HG03196 (cell line): ENCODE results near the gene TMED10.
A peak's percentile ranks its signal among the peaks of the same experiment; 100 is the strongest.

Experiments
- ATAC-seq: cut with Tn5 transposase; IDR thresholded peaks from one replicate; pipeline ENCODE4 v1.9.1; 2021; ENCODE audit not compliant: unreplicated experiment

Gene TMED10

DNA sequence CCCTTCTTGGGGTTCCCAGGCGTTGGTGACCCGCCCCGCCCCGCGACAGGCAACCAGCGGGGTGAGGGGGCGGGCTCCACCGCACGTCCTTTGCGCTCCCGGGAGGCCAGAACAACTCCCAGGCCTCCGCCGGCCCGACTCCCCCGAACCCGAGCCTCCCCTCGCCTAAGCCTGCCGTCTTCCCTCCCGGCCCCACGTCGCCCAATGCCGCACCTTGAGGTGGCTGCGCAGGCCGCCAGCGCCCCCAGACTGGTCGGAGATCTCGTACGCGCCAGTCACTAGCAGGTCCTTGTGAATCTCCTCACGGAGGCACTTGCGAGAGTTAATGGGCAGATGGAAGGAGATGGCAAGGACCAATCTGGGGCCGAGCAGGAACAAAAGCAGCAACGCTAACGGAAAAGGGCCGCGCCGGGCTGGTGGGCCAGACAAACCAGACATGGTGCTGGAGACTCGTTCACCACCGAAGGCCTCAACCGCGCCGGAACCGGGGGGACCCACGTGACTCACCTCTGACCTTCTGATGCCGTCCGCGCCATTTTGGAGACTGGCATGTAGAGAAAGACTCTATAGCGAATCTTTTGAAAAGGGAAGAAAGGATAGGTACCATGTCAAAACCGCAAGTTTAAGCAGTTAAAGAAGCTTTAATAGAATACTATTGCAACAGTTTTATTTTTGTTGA lies at the start of gene TMED10:
TMED10 (minus strand) TSS at position 471 of the 679 bp plus-strand sequence; CDS start at position 438, 33 bp downstream.
- ATAC-seq: peak; percentile 72

- ATAC-seq: no peak
Measured at GRCh38 chr14:75224561-75224960, 48.1 kb upstream of the TMED10 start.

DNA sequence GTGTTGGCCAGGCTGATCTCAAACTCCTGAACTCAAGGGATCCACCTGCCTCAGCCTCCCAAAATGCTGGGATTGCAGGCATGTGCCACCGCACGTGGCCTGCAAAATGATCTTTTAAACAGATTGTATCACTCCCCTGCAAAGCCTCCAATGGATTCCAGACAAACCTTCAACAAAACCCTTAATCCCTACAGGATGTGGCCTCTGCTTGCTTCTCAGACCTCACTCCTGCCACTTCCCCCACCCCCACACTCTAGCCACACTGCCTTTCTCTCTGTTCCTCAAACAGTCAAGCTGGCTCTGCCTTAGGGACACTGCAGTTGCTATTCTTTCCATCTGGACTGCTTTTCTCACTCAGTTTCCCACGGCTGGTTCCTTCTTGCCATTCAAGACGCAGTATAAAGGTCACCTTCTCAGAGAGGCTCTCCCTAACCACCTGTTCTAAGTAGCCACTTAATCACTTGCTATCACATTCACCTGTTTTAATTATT lies 47.3 kb upstream of the TMED10 start:
- ATAC-seq: peak; percentile 51

DNA sequence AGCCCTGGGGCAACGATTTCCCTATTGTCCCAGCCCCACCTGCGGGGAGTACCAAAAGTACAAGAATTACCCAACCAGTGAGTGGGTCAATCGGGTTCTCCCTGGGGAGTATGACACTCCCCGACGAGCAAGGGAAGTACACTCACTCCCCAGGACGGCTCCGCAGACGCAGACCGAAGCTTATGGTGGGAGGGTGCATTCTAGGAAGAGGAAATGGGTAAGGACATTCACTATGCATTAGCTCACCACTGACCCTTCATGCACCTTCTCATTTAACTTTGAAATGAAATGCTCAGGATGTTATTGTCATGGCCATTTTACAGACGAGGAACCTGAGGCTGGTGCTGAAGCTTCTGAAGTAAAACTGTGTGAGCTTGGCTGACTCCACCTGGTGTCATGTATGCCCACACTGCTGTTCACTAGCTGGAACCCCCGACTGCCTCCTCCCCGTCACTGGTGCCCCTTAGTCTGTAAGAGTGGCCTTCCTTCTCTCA lies 45.8 kb upstream of the TMED10 start:
- no peak for ATAC-seq

GRCh38 chr14:75221797-75222196 lies 45.4 kb upstream of the TMED10 start:
- no peak for ATAC-seq

DNA sequence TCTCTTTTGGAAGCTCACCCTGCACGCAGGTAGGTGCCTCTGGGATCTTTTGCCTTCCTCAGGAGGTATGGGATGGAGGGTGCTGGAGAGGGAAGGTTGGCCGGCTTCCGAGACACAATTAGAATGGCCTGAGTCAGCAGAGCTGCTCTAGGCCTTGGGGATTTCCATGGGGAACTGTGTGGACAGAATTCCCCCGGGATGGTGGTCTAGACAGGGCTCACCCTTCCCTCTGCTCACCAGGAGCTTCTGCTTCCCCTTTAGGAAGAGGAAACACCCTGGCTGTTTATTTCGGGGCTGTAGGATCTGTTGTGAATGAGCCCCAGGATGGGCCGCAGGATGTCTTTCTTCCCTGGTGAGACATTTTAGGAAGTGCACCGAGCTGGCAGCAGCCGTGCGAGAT lies 43.7 kb upstream of the TMED10 start:
- ATAC-seq: no peak

DNA sequence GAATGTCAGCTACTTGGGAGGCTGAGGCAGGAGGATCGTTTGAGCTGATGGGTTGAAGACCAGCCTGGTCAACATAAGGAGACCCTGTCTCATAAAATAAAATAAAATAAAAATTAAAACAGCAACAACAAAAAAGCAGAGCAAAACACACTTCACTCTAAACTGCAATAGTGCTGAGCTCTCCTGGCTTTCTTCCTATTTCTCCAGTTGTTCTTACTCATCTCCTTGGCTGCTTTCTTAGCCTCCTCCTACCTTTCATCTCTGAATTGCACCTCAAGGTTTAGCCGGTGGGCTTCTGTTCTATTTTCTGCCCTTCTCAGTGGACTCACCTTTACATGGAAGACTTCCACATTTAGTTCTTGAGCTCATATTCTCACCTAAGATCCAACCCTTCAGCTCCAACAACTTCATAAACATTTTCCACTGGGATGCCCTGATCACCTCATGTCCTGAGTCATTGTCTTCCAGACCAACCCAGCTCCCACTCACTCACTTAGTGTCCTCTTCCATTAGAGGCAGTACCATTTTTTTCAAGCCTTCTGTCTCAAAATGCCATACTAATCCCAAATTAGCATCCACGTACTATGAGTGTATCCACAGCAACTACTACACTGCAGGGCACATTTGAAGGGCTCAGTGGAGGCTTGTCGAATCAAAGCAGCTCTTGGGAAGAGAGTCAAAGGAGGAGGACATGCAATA lies 41.2 kb upstream of the TMED10 start:
- ATAC-seq: no peak

DNA sequence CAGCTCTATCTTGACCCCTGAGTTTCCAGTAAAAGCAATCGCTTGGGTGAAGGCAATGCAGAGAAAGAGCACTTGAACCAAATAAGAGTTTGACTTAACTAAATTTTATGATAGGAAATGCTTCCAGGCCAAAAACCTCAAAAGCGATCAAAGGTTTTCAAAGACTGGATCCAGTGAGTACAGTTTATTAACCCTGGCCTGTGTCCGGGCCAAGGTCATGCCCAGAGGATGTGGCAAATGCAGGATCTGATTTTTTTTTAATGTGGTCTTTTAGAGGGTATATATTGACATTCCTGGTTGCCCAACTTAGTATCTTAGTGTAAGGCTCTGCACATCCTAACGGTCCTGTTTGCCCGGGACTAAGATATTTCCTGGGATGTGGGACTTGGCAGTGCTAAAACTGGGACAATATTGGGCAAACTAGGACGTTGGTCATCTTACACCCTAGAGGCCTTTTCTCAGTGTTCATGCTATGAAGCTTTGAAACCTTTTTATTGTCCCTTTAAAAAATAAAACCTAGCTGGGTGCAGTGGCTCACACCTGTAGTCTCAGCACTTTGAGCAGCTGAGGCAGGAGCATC lies 40.1 kb upstream of the TMED10 start:
- ATAC-seq: no peak

DNA sequence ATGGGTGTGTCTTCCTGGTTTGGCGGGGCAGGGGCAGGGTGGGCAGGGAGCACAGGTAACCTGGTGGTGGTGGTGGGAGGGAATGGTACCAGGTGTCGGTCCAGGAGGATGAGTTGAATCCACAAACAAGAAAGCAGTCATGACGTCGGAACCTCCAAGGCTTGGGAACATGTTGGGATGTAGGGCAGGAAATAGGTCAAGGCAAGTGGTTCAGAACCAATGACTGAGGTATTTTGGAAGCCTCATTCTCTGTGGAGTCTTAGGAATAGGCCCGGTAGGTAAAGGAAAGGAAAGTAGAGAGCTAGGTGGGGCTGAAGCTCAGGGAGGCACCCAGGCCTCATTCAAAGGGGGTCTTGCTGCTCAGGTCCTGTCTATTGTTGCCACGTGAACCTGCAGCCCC lies 39.1 kb upstream of the TMED10 start:
- no peak for ATAC-seq

DNA sequence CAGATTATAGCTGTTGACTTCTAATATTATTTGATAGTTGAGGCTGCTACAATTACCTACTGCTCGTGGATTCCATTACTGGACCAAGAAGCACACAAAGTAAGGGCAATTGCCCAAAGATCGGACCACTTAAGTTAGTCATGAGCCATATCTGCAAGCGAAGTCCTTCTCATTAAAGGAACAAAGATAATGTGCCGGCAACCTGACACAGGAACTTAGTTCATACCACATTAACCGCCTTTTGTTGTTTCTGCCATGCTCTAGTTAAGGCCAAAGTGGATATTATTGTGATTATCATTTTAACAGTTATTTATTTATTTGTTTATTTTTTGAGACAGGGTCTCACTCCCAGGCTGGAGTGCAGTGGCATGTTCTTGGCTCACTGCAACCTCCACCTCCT lies 38.1 kb upstream of the TMED10 start:
- ATAC-seq: no peak

GRCh38 chr14:75213172-75213571 lies 36.8 kb upstream of the TMED10 start:
- no peak for ATAC-seq

DNA sequence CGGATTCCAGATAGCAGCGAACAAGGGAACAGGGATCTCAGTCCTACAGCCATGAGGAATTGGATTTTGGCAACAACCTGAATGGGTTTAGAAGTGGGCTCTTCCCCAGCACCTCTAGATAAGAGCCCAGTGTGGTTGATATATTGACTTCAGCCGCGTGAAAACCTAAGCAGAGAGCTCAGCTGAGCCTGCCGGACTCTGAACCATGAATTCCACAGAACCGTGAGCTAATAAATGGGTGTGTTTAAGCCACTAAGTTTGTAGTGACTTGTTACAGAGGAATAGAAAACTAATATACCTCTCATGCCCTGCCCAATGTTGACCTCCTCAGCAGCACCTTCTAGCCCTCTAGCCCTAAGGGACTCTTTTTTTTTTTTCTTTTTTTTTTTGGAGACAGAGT lies 32.4 kb upstream of the TMED10 start:
- no peak for ATAC-seq

- ATAC-seq: no peak
Measured at GRCh38 chr14:75206190-75206589, 29.8 kb upstream of the TMED10 start.

GRCh38 chr14:75205591-75205990 lies 29.2 kb upstream of the TMED10 start:
- no peak for ATAC-seq

- no peak for ATAC-seq
Measured at GRCh38 chr14:75204116-75204515, 27.7 kb upstream of the TMED10 start.

GRCh38 chr14:75202657-75203056 lies 26.2 kb upstream of the TMED10 start:
- no peak for ATAC-seq

- no peak for ATAC-seq
Measured at GRCh38 chr14:75201087-75201486, 24.7 kb upstream of the TMED10 start.

DNA sequence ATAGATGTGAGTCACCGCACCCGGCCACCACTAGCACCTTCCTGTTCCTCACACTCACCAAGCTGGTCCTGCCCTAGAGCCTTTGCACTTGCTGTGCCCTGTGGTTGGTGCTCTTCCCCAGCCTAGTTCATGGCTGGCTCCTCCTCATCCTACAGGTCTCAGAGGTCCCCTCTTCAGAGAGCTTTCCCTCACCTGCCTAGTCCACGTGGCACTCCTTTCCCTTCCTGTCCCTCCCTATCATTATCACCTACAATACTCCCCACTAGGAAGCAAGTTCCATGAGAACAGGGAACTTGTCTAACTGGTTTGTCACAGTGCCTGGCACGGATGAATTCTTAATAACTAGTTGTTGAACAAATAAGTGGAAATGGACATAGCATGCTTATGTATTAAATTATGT lies 24.0 kb upstream of the TMED10 start:
- ATAC-seq: no peak

- ATAC-seq: no peak
Measured at GRCh38 chr14:75198291-75198933, 22.0 kb upstream of the TMED10 start.

DNA sequence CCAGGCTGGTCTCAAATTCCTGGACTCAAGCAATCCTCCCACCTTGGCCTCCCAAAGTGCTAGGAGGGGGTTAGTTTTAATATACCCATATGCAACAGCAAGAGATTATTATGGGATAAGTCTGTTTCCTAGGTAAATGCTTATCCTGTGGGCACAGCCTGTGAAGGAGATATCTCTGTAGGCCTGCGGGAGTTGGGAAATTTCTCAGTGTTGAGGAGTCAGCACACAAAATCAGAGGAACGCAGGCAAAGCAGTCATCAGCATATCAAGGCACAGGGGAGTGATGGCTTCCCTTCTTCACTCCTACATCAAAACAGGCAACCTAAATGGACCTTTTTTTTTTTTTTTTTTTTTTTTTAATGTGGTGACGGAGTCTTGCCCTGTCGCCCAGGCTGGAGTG lies 20.9 kb upstream of the TMED10 start:
- ATAC-seq: no peak

DNA sequence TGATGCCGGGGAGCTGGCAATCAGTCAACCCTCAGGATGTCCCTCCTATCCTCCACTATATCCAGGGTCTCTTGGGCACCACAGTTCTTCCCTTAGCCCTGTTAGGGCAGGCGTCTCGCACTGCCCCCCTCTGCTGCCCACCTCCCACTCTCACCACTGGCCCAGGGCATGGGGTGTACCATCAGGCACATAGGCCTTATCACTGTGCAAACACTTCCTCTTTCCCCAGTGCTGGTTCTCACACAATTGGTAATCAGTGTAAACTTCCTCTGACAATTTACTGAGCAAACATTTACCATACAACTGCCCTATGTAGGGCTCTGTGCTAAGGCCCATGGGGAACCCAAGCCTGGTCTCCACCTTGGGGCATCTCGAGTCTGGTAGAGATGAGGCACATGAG lies 20.1 kb upstream of the TMED10 start:
- ATAC-seq: no peak

- ATAC-seq: no peak
Measured at GRCh38 chr14:75196064-75196463, 19.7 kb upstream of the TMED10 start.
